Sigmoid colon (tissue), 3 donors: ENCODE measurements around the gene NEMF.

Experiments used
- POLR2A ChIP-seq, 2 donors: fragments of 450-650 bp; IDR thresholded peaks; one replicate each; pipeline ENCODE4 v1.6.1; 2016; ENCODE audit warnings: antibody characterized with exemption in 2 of 2, mild to moderate bottlenecking in 2 of 2, moderate library complexity in 2 of 2
- TF ChIP-seq, protein P1 (sequence below), 4 experiments: fragments of 450-650 bp in 3 of 4; fragments of 200-600 bp in 1 of 4; IDR thresholded peaks; one replicate each; pipeline ENCODE4 v1.5.1; 2016 to 2019; ENCODE audit warnings: antibody characterized with exemption in 4 of 4, mild to moderate bottlenecking in 3 of 4, moderate library complexity in 2 of 4

DNA sequence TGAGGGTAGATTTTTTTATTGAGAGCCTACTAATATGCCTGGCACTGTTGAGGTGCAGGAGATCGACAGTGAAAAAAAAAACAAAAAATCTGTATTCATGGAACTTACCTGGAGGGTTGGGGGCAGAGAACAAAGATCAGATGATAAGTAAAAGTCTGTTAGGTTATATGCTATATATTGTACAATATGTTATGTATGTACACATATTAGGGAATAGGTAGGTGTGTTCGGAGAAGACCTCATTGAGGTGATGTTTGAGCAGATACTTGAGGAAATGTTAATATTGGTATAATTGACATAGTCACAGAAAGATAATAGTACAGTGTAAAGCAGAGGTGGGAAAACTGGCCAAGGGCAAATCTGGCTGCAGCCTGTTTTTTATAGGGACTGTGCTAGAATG is 45.9 kb upstream of the NEMF start:
- TF ChIP-seq, protein P1, sequence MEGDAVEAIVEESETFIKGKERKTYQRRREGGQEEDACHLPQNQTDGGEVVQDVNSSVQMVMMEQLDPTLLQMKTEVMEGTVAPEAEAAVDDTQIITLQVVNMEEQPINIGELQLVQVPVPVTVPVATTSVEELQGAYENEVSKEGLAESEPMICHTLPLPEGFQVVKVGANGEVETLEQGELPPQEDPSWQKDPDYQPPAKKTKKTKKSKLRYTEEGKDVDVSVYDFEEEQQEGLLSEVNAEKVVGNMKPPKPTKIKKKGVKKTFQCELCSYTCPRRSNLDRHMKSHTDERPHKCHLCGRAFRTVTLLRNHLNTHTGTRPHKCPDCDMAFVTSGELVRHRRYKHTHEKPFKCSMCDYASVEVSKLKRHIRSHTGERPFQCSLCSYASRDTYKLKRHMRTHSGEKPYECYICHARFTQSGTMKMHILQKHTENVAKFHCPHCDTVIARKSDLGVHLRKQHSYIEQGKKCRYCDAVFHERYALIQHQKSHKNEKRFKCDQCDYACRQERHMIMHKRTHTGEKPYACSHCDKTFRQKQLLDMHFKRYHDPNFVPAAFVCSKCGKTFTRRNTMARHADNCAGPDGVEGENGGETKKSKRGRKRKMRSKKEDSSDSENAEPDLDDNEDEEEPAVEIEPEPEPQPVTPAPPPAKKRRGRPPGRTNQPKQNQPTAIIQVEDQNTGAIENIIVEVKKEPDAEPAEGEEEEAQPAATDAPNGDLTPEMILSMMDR (IDR thresholded peaks at IDR 0.05): no peak
- no peak for TF ChIP-seq POLR2A (IDR thresholded peaks at IDR 0.05)
